Measurements from ENCODE around the gene NLRC3. TPM values are rescaled to one million over a fixed set of nuclear protein-coding genes. Genes with fewer than 3 reads are reported as not detected.
"Not testable (repeated sequence)": the region's sequence is repeated elsewhere in the genome, so short reads cannot be mapped to it uniquely, and the experiment has no call there.

The NLRC3 gene
- total RNA-seq: 10 to 100 TPM; 24.1 to 28.8 TPM

- Mint-ChIP-seq H3K36me3 (ENCODE audit: insufficient read depth in 2 of 2) (peaks cover 5 to 7% of the 10 kb centered on the region in 2 donors), H3K27ac (peak within 1 kb of the TSS; percentile 93), H3K4me3 (peak within 1 kb of the TSS; percentile 89 to 99), H3K9me3 (no peaks in the 10 kb centered on the region), H3K27me3 (ENCODE audit: low read depth) (no peaks in the 10 kb centered on the region), H3K4me1 (ENCODE audit: low read depth) (peaks cover 58% of the 10 kb centered on the region)
- peak; percentile 22 to 51 for ATAC-seq (replicated peaks in 1 of 2)
- DNase-seq: peak; percentile 61 to 63
Measured at GRCh38 chr16:3577302-3577752, at the start of gene NLRC3. NLRC3 (minus strand) TSS chr16:3577403; CDS start chr16:3565036, 12,367 bp downstream.

- Mint-ChIP-seq H3K27ac (peak overlapping the region; percentile 72), H3K4me1 (ENCODE audit: low read depth) (peaks cover 37% of the 10 kb centered on the region)
- peak; percentile 91 to 93 for ATAC-seq (replicated peaks in 1 of 2)
Measured at GRCh38 chr16:3625911-3626732, 48.9 kb upstream of the NLRC3 start.

DNA sequence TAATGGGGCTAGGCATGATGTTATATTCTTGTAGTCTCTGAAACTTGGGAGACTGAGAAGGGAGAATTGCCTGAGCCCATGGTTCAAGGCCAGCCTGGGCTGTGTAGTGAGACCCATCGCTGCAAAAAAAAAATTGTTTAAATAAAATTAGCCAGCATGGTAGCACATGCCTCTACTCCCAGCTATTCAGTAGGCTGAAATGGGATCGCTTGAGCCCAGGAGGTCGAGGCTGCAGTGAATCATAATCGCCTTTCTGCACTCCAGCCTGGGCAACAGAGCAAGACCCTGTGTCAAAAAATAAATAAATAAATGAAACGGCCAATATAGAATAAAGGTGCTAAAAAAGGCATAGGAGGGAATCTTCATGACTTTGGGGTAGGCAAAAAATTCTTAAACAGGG lies 48.1 kb upstream of the NLRC3 start:
- H3K36me3 Mint-ChIP-seq (ENCODE audit: insufficient read depth in 2 of 2): no peaks in the 10 kb centered on the region
- peak overlapping the region; percentile 72 for H3K27ac Mint-ChIP-seq
- ATAC-seq (replicated peaks in 1 of 2) (no peak), DNase-seq (no peak)
- H3K27me3 Mint-ChIP-seq (ENCODE audit: low read depth): no peaks in the 10 kb centered on the region
- H3K9me3 Mint-ChIP-seq: no peaks in the 10 kb centered on the region
- peak overlapping the region in 1 of 2 donors; percentile 57 for H3K4me3 Mint-ChIP-seq
- H3K4me1 Mint-ChIP-seq (ENCODE audit: low read depth): peaks cover 38% of the 10 kb centered on the region

More at GRCh38 chr16:3625911-3626732, 48.9 kb upstream of the NLRC3 start:
- peak overlapping the region in 1 of 2 donors; percentile 57 for H3K4me3 Mint-ChIP-seq
- H3K27me3 Mint-ChIP-seq (ENCODE audit: low read depth): no peaks in the 10 kb centered on the region
- no peak for DNase-seq
- H3K36me3 Mint-ChIP-seq (ENCODE audit: insufficient read depth in 2 of 2): no peaks in the 10 kb centered on the region
- H3K9me3 Mint-ChIP-seq: no peaks in the 10 kb centered on the region

- Mint-ChIP-seq H3K4me3 (no peak overlapping the region), H3K27ac (no peak overlapping the region)
Measured at GRCh38 chr16:3623642-3624041, 46.4 kb upstream of the NLRC3 start.

GRCh38 chr16:3618769-3619141 lies 41.6 kb upstream of the NLRC3 start:
- Mint-ChIP-seq H3K9me3 (peaks cover 0 to 2% of the 10 kb centered on the region in 2 donors), H3K27ac (no peak overlapping the region), H3K4me3 (no peak overlapping the region), H3K27me3 (ENCODE audit: low read depth) (no peaks in the 10 kb centered on the region), H3K4me1 (ENCODE audit: low read depth) (peaks cover 47% of the 10 kb centered on the region), H3K36me3 (ENCODE audit: insufficient read depth in 2 of 2) (peaks cover 1 to 2% of the 10 kb centered on the region in 2 donors)
- no peak for ATAC-seq (replicated peaks in 1 of 2)
- DNase-seq: no peak

More at GRCh38 chr16:3623642-3624041, 46.4 kb upstream of the NLRC3 start:
- Mint-ChIP-seq H3K36me3 (ENCODE audit: insufficient read depth in 2 of 2) (no peaks in the 10 kb centered on the region), H3K27me3 (ENCODE audit: low read depth) (no peaks in the 10 kb centered on the region), H3K9me3 (no peaks in the 10 kb centered on the region), H3K4me1 (ENCODE audit: low read depth) (peaks cover 42% of the 10 kb centered on the region)
- DNase-seq (no peak), ATAC-seq (replicated peaks in 1 of 2) (no peak)

DNA sequence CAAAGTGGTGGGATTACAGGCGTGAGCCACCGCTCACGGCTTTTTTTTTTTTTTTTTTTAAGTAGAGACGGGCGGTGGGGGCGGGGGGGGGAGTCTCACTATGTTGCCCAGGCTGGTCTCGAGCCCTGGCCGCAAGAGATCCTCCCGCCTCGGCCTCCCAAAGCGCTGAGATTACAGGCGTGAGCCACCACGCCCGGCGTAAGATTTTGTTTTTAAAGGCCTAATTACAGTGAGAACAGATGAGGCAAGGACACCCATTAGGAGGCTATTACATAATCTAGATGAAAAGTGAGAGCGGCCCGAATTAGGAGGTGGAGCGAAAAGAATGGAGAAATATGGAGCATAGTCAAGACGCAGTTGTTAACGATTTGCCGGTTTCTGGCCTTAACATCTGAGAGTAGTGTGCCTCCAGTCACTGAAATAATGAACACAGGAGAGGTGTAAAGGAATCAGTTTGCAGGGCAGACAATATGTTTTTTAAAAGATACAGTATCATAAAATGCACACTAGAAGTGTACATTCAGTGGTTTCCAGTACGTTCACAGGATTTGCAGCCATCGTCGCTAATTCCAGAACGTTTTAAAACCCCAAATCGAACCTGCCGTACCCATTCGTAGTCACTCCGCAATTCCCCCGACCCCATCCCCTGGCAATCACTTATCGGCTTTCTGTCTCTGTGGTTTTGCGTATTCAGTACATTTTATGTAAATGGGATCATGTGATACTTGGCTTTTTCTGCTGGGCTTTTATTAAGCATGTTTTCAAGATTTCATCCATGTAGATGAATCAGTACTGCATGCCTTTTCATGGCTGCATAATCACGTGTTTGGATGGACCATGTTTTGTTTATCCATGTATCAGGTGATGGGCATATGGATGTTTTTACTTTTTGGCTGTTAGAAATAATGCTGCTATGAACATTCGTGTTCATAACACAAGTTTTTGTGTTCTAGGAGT lies 35.6 kb upstream of the NLRC3 start:
- Mint-ChIP-seq H3K4me3 (peak overlapping the region; percentile 96 to 100), H3K9me3 (peaks cover 0 to 2% of the 10 kb centered on the region in 2 donors), H3K27me3 (ENCODE audit: low read depth) (no peaks in the 10 kb centered on the region), H3K36me3 (ENCODE audit: insufficient read depth in 2 of 2) (peaks cover 7 to 11% of the 10 kb centered on the region in 2 donors), H3K4me1 (ENCODE audit: low read depth) (peaks cover 52% of the 10 kb centered on the region), H3K27ac (peak overlapping the region; percentile 54)
- ATAC-seq (replicated peaks in 1 of 2) (no peak), DNase-seq (no peak)

DNA sequence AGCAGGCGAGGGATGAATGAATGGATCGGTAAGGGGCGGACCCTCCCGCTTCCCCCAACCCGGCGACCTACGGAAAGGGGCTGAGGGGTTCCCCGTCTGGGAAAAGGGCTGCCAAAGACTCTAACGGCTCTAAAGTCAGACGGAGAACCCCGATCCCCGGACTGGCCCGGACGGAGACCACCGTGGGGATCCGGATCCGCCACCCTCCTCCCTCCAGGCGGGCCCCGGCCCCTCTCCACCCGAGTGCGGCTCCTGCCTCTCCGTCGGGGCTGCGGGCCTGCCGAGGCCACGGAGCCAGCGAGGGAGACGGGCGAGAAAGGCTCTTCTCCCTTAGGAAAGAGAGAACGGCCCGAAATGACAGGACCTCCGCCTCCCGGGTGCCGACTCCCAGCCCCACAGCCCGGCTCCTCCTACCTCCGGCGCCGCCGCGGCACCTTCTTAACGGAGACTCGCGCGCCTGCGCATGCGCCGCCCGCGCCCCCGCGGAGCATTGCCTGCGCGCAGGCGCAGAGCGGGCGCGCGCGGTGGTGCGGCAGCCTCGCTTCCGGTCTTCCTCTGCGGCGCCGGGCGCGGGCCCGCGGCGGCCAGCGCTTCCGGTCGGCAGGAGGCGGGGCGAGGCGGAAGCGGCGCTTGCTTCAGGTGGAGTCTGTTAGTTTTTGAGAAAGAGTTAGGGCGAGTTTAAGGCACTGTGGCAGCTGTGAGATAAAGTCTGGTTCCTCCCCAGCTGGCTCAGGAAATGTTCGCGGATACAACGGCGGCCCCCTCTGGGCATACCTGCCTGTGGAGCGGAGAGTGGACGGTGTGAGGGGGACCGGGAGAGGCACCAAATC lies 34.2 kb upstream of the NLRC3 start, which contains the start of gene SLX4:
TSS of gene SLX4 (minus strand) at position 461 of the 830 bp plus-strand sequence. CDS start 2,642 bp downstream, outside the sequence.
- peak; percentile 93 to 94 for ATAC-seq (replicated peaks in 1 of 2)
- H3K4me1 Mint-ChIP-seq (ENCODE audit: low read depth): peaks cover 55% of the 10 kb centered on the region
- H3K36me3 Mint-ChIP-seq (ENCODE audit: insufficient read depth in 2 of 2): peaks cover 5 to 11% of the 10 kb centered on the region in 2 donors
- peak within 1 kb of the TSS; percentile 96 to 100 for H3K4me3 Mint-ChIP-seq
- no peaks in the 10 kb centered on the region for H3K9me3 Mint-ChIP-seq
- no peaks in the 10 kb centered on the region for H3K27me3 Mint-ChIP-seq (ENCODE audit: low read depth)
- DNase-seq: peak; percentile 93 to 97
- H3K27ac Mint-ChIP-seq: peak within 1 kb of the TSS; percentile 96

DNA sequence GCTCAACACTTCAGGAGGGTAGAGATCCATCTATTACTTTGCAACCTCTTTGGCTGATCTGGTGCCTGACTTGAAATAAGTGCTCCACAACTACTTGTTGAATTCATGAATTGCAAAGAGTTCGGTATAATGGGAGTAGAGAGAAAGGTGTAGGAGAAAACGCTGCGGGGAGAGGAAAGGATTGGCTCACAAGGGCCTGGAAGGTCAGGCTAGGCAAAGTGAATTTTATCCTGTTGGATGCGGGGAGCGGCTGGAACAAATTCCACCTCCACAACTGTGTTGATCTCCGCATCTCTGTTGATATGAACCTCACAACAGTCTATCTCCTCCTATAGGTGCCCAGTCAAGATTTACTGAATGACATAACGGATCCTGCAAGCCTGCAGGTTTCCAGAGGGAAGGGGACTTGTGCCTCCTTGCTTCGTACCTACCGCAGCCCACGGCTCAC lies 33.5 kb upstream of the NLRC3 start:
- no peaks in the 10 kb centered on the region for H3K9me3 Mint-ChIP-seq
- no peaks in the 10 kb centered on the region for H3K27me3 Mint-ChIP-seq (ENCODE audit: low read depth)
- peaks cover 5 to 13% of the 10 kb centered on the region in 2 donors for H3K36me3 Mint-ChIP-seq (ENCODE audit: insufficient read depth in 2 of 2)
- DNase-seq (no peak), ATAC-seq (replicated peaks in 1 of 2) (no peak)
- H3K27ac Mint-ChIP-seq: peak overlapping the region; percentile 66
- H3K4me1 Mint-ChIP-seq (ENCODE audit: low read depth): peaks cover 56% of the 10 kb centered on the region
- peak overlapping the region; percentile 96 to 100 for H3K4me3 Mint-ChIP-seq

GRCh38 chr16:3609895-3610697 lies 32.9 kb upstream of the NLRC3 start:
- H3K27me3 Mint-ChIP-seq (ENCODE audit: low read depth): no peaks in the 10 kb centered on the region
- ATAC-seq (replicated peaks in 1 of 2) (no peak), DNase-seq (no peak)
- H3K36me3 Mint-ChIP-seq (ENCODE audit: insufficient read depth in 2 of 2): peaks cover 5 to 13% of the 10 kb centered on the region in 2 donors
- peaks cover 50% of the 10 kb centered on the region for H3K4me1 Mint-ChIP-seq (ENCODE audit: low read depth)
- H3K27ac Mint-ChIP-seq: peak overlapping the region; percentile 66
- no peaks in the 10 kb centered on the region for H3K9me3 Mint-ChIP-seq
- peak overlapping the region; percentile 96 to 100 for H3K4me3 Mint-ChIP-seq

DNA sequence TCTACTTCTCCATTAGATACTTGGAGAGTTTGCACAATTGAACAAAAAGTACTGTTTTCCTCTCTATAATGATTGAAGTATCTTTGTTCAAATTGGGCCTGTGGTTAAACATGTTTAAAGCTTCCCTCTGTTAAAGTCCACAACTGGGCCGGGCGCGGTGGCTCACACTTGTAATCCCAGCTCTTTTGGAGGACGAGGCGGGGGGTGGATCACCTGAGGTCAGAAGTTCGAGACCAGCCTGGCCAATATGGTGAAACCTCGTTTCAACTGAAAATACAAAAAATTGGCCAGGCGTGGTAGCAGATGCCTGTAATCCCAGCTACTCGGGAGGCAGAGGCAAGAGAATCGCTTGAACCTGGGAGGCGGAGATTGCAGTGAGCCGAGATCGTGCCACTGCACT lies 31.8 kb upstream of the NLRC3 start:
- ATAC-seq (replicated peaks in 1 of 2); H3K4me3 Mint-ChIP-seq; H3K27me3 Mint-ChIP-seq (ENCODE audit: low read depth); DNase-seq; H3K27ac Mint-ChIP-seq; H3K9me3 Mint-ChIP-seq: not testable (repeated sequence)
- Mint-ChIP-seq H3K4me1 (ENCODE audit: low read depth) (peaks cover 41% of the 10 kb centered on the region), H3K36me3 (ENCODE audit: insufficient read depth in 2 of 2) (peaks cover 7 to 12% of the 10 kb centered on the region in 2 donors)

DNA sequence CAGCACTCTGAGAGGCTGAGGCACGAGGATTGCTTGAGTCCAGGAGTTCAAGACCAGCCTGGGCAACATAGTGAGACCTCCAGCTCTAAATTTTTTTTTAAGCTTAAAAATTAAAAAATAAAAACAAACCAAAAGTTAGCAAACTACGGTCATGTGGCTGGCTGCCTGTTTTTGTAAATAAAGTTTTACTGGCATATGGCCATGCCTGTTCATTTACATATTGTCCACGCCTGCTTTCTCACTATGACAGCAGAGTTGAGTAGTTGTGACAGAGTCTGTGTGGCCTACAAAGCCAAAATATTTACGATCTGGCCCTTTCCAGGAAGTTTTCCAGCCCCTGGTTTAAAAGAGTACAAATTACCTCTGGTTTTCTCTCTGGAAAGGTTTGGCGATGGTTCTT lies 30.9 kb upstream of the NLRC3 start:
- H3K4me1 Mint-ChIP-seq (ENCODE audit: low read depth): peaks cover 32% of the 10 kb centered on the region
- H3K9me3 Mint-ChIP-seq: no peaks in the 10 kb centered on the region
- ATAC-seq (replicated peaks in 1 of 2): no peak
- no peak overlapping the region for H3K4me3 Mint-ChIP-seq
- no peak for DNase-seq
- H3K36me3 Mint-ChIP-seq (ENCODE audit: insufficient read depth in 2 of 2): peaks cover 6 to 10% of the 10 kb centered on the region in 2 donors
- no peaks in the 10 kb centered on the region for H3K27me3 Mint-ChIP-seq (ENCODE audit: low read depth)
- H3K27ac Mint-ChIP-seq: no peak overlapping the region

All from activated T-cell treated with anti-CD3 and anti-CD28 coated beads, Interleukin-2, amount 50 U/mL, for 72 hours (primary cell).